Activated CD4-positive, alpha-beta T cell treated with anti-CD3 and anti-CD28 coated beads for 1 hour (primary cell): Measurements from ENCODE around the gene U2AF1L4.
A peak's percentile ranks its signal among the peaks of the same experiment; 100 is the strongest.

Source experiments
- DNase-seq: peaks from one replicate; pipeline ENCODE4 v3.0.0-alpha.2; 2020

Gene U2AF1L4

DNA sequence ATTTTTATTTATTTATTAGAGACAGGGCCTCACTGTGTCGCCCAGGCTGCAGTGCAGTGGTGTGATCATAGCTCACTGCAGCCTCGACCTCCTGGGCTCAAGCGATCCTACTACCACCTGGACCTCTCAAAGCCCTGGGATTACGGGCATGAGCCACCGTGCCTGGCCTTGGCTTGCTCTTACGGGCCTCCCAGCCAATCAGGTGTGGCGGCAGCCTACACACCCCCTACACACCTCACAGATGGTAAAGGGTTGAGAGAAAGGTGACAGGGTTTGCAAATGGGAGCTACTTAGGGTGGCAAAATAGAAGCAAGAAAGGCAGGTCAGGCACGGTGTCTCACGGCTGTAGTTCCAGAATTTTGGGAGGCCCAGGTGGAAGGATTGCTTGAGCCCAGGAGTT, 41.9 kb downstream of the U2AF1L4 start:
- DNase-seq = no peak

DNA sequence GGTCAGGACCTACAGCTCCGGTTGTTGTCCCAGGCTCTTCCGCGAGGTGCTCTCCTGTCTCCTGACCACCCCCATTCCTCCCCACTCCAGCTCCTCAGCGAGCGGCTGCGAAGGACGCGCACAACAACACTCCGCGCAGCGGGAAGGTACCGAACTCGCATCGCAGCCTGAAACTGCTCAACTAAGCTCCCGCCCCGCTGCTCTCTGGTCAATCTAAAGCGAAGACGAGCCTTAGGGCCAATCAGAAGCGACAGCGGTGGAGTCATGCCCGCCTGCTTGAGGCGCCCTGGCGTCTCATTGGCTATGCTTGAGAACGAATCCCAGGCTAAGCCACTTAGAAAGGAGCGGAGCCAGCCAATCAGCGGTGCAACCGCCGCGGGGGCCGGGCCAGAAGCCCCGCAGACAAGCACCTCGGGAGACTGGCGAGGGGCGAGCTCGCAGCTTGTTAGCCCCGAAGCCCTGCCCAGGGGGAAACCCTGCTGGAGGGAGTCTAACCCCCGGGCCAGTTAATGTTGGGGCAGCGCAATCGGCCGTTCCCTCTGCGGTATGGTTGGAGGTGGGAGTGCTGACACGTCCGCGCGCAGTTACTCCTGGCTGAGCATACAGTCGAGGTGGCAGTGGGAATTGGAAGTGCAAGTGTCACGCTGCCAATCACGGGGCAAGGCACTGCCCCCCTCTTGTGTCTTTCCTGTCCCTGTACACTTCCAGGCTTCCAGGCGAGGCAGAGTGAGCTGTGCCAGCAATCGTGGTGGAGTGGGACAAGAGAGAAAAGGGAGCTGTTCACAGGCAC, 42.8 kb downstream of the U2AF1L4 start:
- peak; percentile 90 for DNase-seq

DNA sequence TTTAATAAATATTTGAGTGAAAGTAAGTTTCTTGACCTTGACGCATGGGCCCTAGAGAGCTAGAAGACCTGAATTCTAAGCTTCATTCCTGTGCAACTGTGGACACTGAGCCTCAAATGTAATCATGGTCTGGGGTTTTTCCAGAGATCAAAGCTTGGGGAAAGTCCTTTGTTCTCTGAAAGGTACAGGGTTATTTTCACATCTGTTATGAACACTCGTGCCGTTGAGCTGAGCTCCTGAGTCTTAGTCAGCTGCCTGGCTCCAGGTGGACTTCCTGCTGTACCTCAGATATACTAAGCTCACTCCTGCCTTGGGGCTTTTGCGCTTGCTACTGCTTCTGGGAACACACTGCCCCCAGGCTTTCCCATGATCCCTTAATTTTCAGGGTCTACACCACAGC, 48.4 kb downstream of the U2AF1L4 start:
- no peak for DNase-seq

DNA sequence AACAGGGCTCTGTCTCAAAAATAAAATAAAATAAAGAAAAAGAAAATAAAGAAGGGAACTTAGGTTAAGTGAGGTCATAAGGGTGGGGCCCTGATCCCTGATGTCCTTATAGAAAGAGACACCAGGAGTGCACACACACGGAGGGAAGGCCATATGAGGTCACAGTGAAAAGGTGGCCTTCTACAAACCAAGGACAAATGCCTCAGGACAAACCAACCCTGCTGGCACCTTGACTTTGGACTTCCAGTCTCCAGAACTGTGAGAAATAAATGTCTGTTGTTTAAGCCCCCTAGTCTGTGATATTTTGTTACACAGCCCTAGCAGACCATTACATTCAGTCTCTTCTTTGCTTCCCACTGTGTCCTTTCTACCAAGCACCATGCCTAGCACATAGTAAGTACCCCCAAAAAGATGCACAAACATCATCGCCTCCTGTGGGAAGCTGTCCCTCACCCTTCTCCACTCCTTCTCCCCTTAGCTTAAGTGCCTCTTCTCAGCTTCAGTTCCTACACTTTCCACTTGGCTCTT, 49.3 kb downstream of the U2AF1L4 start:
- DNase-seq = no peak

DNA sequence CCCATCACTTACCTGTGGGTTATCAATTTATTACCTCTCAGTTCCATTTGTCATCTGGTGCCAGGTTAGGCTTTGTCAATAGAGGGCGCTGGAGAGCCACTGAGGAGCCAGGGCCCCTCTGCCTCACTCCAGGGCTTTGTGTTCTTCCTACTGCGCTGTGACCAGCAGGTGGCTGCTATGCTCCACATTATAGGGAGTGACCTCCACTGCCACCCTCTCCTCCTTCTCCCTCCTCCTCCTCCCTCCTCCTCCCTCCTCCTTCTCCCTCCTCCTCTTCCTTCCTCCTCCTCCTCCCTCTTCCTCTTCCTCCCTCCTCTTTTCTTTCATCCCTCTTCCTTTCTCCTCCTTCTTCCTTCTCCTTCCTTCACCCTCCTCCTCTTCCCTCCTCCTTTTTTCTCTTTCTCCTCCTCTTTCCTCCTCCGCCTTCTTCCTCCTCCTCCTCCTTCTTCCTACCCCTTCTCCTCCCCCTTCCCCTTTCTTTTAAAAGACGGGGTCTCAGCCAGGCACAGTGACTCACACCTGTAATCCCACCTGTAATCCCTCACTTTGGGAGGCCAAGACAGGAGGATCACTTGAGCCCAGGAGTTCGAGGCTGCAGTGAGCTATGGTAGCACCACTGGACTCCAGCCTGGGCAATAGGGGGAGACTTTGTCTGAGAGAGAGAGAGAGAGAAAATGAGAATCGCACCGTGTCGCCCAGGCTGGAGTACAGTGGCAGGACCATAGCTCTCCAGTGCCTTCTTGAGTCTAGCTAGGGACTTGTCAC, 51.2 kb downstream of the U2AF1L4 start:
- DNase-seq = peak; percentile 85

DNA sequence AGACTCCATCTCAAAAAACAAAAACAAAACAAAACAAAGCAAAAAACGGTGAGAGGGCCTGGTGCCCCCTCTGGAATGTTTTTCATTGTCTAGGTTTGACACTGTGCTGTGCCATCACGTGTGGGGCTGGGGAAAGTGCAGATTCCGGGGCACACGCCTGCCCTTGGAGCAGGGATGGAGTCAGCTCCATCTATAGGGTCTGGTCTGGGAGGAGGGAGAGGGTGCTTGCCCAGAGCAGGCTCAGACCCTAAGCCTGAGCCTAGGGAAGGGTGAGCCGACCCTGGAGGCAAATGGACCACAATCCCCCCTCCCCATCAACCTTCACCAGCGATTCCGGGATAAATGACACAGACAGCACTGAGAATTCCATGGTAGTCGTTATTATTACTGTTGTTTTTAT, 51.8 kb downstream of the U2AF1L4 start:
- DNase-seq = no peak
